NB4 (cell line): ENCODE results near the gene HS6ST1.

ENCODE experiments used
- CTCF ChIP-seq: IDR thresholded peaks from one replicate; pipeline ENCODE4 v1.5.1; 2012; ENCODE audit warnings: low read depth, low read length
- MAX ChIP-seq: IDR thresholded peaks from 2 replicates; pipeline ENCODE4 v1.6.1; 2011; ENCODE audit warnings: low read depth, low read length
- MYC ChIP-seq: IDR thresholded peaks from 2 replicates; pipeline ENCODE4 v1.6.1; 2011; ENCODE audit warnings: low read depth, low read length
- POLR2A ChIP-seq: IDR thresholded peaks from 2 replicates; pipeline ENCODE4 v1.6.1; 2011; ENCODE audit warnings: mild to moderate bottlenecking; ENCODE audit not compliant: insufficient read length; ENCODE audit errors: extremely low read depth

GRCh38 chr2:128346291-128347170, 27.9 kb upstream of the HS6ST1 start:
- TF ChIP-seq MAX (no peak), CTCF (no peak), POLR2A (no peak), MYC (no peak)
